HL-60/S4 treated with retinoic acid at 250 ng/mL for 4 days and 3 days (cell line): ENCODE measurements around the gene PDYN.

Experiments used
- in situ Hi-C: fragments of 300-500 bp; cut with MboI; formaldehyde crosslinking; loops from 2 replicates; pipeline ENCODE4 v1.7.0; 2022; ENCODE audit warnings: low sequenced_read_pairs

Gene PDYN

GRCh38 chr20:1952737-1953530 lies 40.9 kb downstream of the PDYN start:
- in situ Hi-C loops: no loop called here

DNA sequence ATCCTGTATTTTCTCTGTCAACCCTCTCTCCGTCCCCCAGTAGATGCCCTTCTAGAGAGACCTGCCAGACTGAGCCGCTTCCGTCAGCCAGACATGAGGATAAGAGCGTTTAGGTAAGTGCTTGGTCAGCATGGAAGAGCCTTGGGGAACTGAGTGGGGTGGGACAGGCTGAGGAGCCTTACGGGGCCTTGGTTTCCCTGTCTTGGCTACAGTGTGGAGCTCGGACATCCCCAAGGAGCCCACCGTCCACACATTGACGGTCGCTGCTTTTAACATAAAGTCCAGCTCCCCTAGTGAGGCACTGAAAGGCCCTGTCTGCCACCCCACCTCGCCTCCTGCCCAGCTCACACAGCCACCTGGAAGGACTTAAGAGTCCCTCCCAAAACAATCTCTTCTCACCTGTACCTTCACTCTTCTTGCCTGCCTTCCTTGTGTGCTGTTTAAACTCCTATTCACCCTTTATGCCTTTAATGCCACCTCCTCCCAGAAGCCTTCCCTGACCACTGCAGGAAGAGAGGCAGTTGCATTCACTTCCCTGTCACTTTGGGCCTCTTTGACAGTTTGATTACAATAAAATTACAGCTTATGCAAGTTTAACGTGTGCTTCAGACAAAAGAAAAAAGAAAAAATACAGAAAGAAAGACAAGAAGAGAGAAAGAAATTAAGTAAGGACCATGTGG lies 42.3 kb downstream of the PDYN start:
- in situ Hi-C loops: no loop called here

GRCh38 chr20:1950836-1951235 lies 43.0 kb downstream of the PDYN start:
- in situ Hi-C loops: no loop called here

DNA sequence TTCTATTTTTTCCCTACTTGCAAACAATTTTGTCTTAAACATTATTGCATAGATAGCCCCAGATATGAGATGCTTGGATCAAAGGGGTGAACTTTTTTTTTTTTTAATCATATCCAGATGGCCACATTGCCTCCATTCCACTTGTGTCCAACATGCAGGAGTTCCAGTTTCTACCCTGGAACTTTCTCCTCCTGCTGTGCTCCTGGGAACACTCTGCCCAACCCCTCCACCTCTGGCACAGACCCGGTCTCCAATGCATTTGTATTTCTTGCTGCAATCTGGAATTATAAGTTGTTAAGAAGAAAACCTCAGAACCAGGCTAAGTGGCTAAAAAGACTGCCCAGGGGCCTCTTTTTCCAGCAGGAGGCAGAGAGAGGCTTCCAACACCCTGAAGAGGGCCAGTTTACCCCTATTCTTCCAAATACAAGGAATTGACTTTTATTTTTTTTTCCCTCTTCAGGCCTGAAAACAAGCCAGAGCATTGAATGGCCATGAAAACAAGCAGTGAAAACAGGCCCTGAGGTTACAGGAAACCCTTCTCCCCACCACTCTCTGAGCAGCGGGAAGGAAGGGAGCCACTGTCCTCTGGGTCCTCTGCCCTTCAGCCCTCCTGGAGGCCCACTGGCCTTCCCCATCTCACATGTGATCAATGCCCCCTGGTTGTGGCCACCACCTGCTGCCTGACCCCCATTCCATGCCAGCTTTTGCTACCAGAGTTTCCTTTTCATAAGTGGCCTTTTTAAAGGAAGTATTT lies 44.3 kb downstream of the PDYN start:
- in situ Hi-C loops: no loop called here

GRCh38 chr20:1947535-1947846 lies 46.4 kb downstream of the PDYN start:
- in situ Hi-C loops: no loop called here

GRCh38 chr20:1946762-1947534 lies 46.9 kb downstream of the PDYN start:
- in situ Hi-C loops: no loop called here

DNA sequence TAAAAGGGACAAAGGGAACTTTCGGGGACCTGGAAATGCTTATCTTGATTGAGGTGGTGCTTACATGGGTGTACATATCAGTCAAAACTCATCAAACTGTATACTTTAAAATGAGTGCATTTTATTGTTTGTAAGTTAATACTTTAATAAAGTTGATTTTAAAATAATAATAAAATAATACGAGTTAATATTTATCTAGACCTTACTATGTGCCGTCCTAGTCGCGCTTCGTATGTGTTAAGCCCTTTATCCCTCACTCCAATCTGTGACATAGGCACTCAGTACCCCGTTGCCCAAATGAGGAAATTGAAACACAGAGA lies 47.5 kb downstream of the PDYN start:
- in situ Hi-C loops: no loop called here

DNA sequence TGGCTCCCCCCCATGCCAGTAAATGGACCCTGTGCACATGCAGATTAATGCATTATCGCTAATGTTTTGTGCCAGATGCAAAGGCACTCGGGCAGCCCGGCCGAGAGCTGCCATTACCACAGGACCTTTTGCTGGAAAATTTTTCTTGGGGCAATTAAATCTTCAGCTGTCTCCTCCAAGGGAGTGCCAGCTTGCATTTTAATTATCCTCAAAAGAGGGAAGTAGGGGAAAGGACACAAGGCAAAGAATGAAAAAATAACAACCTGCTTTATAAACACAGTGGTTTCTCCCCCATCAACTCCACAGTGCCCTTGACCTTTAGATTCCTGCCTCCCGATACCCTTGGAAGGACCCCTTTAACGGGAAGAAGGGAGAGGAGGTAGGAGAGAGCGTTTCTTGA lies 48.2 kb downstream of the PDYN start:
- in situ Hi-C loops: no loop called here

- in situ Hi-C loops: no loop called here
Measured at GRCh38 chr20:1945134-1945618, 48.7 kb downstream of the PDYN start.

- in situ Hi-C loops: no loop called here
Measured at GRCh38 chr20:1944345-1945091, 49.3 kb downstream of the PDYN start.

DNA sequence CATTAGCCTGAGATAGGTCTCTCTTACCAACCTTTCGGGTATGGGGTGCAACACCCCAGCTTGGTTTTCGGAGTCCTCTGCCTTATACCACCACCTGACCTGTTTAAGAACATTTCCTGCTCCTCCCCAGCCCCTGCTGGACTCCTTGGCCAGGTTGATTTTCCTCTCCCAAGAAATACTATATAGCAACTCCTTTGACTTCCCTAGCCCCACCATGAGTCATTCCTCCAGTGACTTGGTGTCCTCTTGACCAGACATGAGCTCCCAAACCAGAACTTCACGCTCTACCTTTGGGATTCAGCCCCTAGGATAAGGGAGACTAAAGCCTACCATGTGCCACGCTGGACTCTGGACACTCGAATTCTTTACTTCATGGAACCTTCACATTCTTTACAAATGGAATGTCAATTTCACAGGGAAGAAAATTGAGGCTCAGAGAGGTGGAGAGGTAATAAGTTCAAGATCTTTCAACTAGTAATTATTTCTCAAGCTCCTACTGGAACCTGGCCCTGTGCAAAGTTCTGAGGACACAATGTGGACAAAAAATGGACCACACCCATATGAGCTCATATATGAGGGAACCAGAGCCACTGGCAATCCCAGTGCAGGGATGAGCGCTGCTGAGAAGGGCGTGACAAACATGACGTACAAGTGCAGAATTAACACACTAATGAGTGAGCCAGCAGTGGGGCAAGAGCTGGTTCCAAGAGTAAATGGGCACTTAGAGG lies 50.4 kb downstream of the PDYN start:
- in situ Hi-C loops: no loop called here

GRCh38 chr20:1942486-1943274 lies 51.2 kb downstream of the PDYN start:
- in situ Hi-C loops: no loop called here

DNA sequence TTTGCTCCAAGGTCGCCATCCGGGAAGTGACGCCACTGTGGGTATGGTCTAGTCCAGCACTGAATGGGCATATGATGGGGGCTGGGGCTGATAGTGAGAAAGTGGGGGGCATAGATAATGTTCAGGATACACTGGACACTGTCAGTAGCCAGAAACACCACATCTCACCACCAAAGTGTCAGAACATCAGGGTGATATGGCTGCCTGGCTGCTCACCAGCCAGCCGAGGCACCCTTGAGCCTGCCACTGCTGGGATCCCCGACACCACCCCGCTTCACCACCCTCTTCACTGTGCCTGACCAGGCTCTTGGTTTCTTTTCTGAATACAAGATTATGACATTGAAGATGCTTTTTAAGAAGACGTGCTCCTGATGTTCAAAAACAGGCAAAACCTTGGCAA lies 51.8 kb downstream of the PDYN start:
- in situ Hi-C loops: no loop called here

- in situ Hi-C loops: no loop called here
Measured at GRCh38 chr20:1941226-1941625, 52.6 kb downstream of the PDYN start.

DNA sequence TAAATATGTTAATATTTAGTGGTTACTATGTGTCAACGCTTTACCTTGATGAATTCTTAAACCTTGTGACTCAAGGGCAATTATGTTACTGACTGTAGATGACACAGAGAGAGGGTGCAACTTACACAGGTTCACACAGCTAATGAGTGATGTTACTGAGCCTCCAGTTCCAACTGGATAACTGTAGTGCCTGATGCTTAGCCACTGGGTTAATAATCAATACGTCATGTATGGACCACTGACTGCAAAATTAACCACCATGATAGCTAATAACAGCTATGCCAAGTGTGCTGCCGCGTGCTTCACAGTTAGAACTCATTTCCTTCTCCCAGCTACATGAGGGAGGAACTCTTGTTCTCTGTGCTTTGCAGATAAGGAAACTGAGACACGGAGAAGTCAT lies 53.3 kb downstream of the PDYN start:
- in situ Hi-C loops: no loop called here

DNA sequence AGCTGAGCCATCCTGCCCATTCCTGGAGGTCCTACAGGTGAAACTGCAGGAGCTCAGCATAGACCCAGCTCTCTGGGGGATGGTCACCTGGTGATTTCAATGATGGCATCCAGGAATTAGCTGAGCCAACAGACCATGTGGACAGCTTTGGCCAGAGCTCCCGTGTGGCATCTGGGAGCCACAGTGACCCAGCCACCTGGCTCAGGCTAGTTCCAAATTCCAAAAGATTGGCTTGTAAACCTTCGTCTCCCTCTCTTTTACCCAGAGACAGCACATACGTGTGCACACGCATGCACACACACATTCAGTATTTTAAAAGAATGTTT lies 54.6 kb downstream of the PDYN start:
- in situ Hi-C loops: no loop called here

- in situ Hi-C loops: no loop called here
Measured at GRCh38 chr20:1938464-1939269, 55.2 kb downstream of the PDYN start.

DNA sequence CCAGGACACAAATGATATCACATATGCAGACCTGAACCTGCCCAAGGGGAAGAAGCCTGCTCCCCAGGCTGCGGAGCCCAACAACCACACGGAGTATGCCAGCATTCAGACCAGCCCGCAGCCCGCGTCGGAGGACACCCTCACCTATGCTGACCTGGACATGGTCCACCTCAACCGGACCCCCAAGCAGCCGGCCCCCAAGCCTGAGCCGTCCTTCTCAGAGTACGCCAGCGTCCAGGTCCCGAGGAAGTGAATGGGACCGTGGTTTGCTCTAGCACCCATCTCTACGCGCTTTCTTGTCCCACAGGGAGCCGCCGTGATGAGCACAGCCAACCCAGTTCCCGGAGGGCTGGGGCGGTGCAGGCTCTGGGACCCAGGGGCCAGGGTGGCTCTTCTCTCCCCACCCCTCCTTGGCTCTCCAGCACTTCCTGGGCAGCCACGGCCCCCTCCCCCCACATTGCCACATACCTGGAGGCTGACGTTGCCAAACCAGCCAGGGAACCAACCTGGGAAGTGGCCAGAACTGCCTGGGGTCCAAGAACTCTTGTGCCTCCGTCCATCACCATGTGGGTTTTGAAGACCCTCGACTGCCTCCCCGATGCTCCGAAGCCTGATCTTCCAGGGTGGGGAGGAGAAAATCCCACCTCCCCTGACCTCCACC lies 56.4 kb downstream of the PDYN start:
- in situ Hi-C loops: no loop called here
